HCT116 (cell line): ENCODE measurements around the gene NR2F1-AS1. TPM values are rescaled to one million over a fixed set of nuclear protein-coding genes. Genes with fewer than 3 reads are reported as not detected.

ENCODE experiments used
- ATAC-seq: fragments of 200-7000 bp; cut with Tn5 transposase; 2 replicates; pipeline ENCODE4 v1.9.1; 2020; ENCODE audit warnings: mild to moderate bottlenecking, moderate library complexity
- BruUV-seq: library from RNA; stranded (reverse); fragments of 400-500 nt; replicated peaks from 2 replicates; lab custom pipeline; 2021; lab: Mats Ljungman, UMichigan
- CTCF ChIA-PET: fragments of 300-600 bp; sonication (Branson Sonifier 250); formaldehyde crosslinking; loops from one replicate; lab custom pipeline; 2021; ENCODE audit warnings: antibody characterized with exemption; lab: Charles Lee
- POLR2A ChIA-PET: fragments of 300-600, 350-600 bp; sonication (Branson Sonifier 250); formaldehyde crosslinking; loops from one replicate; lab custom pipeline; 2021; ENCODE audit warnings: antibody characterized with exemption; lab: Charles Lee
- RAD21 ChIA-PET, 2 experiments: fragments of 300-600 bp; sonication (Branson Sonifier 250); formaldehyde crosslinking; loops; one replicate each; lab custom pipeline; 2023; ENCODE audit warnings: low total read pairs in 2 of 2; ENCODE audit not compliant: uncharacterized antibody in 2 of 2, unreplicated experiment in 2 of 2, low non-redundant PET in 1 of 2; lab: Charles Lee
- DNase-seq: peaks from one replicate; pipeline ENCODE4 v3.0.0-alpha.2; 2010; ENCODE audit warnings: low read depth, low spot score
- H2AFZ ChIP-seq: fragments of 200-600 bp; shearing (Covaris generic), sonication (generic); 2 replicates; pipeline ENCODE4 v1.6.1; 2017; ENCODE audit warnings: low read depth, mixed run types, mixed read lengths, antibody characterized with exemption, low read length; ENCODE audit not compliant: poor library complexity, severe bottlenecking
- H3K27ac ChIP-seq: 2 replicates; pipeline ENCODE4 v1.5.1; 2012; ENCODE audit warnings: low read depth, low read length
- H3K27me3 ChIP-seq: fragments of 200-600 bp; sonication (generic); 2 replicates; pipeline ENCODE4 v1.6.1; 2016; ENCODE audit warnings: mixed run types, low read length, mixed read lengths; ENCODE audit not compliant: insufficient read depth
- H3K36me3 ChIP-seq, 2 experiments: fragments of 200-500 bp in 1 of 2; fragments of 200-600 bp in 1 of 2; sonication (Bioruptor generic) in 1 of 2; sonication (generic) in 1 of 2; 2 replicates each; pipeline versions ENCODE4 v1.5.1 to v1.6.1; 2014 to 2016; ENCODE audit warnings: low read length in 2 of 2, inconsistent platforms in 1 of 2, mixed read lengths in 1 of 2, mixed run types in 1 of 2; ENCODE audit not compliant: insufficient read depth in 2 of 2, control insufficient read depth in 1 of 2
- H3K4me1 ChIP-seq, 2 experiments: fragments of 200-600 bp in 1 of 2; sonication (generic) in 1 of 2; 2 replicates each; pipeline versions ENCODE4 v1.5.1 to v1.6.1; 2012 to 2017; ENCODE audit warnings: low read length in 2 of 2, inconsistent platforms in 1 of 2, mild to moderate bottlenecking in 1 of 2, mixed read lengths in 1 of 2, mixed run types in 1 of 2, moderate library complexity in 1 of 2; ENCODE audit not compliant: insufficient read depth in 2 of 2, control insufficient read depth in 1 of 2
- H3K4me2 ChIP-seq: fragments of 200-600 bp; sonication (generic); 2 replicates; pipeline ENCODE4 v1.6.1; 2017; ENCODE audit warnings: mixed run types, low read length, mixed read lengths
- H3K4me3 ChIP-seq, 2 experiments: fragments of 200-600 bp in 1 of 2; sonication (generic) in 1 of 2; replicated peaks in 1 of 2; 2 replicates each; pipeline ENCODE4 v1.5.1; 2011 to 2016; ENCODE audit warnings: low read length in 2 of 2, control low read depth in 1 of 2, low read depth in 1 of 2, mild to moderate bottlenecking in 1 of 2, mixed read lengths in 1 of 2, mixed run types in 1 of 2
- H3K79me2 ChIP-seq: fragments of 200-600 bp; sonication (generic); 2 replicates; pipeline ENCODE4 v1.6.1; 2017; ENCODE audit warnings: mild to moderate bottlenecking, mixed run types, low read length, moderate library complexity, mixed read lengths; ENCODE audit not compliant: insufficient read depth
- H3K9ac ChIP-seq: fragments of 200-600 bp; sonication (generic); 2 replicates; pipeline ENCODE4 v1.6.1; 2016; ENCODE audit warnings: low read length, mixed read lengths
- H3K9me2 ChIP-seq: fragments of 200-600 bp; sonication (generic), shearing (Covaris generic); 2 replicates; pipeline ENCODE4 v1.6.1; 2017; ENCODE audit warnings: mixed run types, mild to moderate bottlenecking, moderate library complexity; ENCODE audit not compliant: insufficient read depth
- H3K9me3 ChIP-seq, 2 experiments: fragments of 200-500 bp in 1 of 2; fragments of 200-600 bp in 1 of 2; sonication (Bioruptor generic) in 1 of 2; sonication (generic) in 1 of 2; 2 replicates each; pipeline ENCODE4 v1.6.1; 2014 to 2017; ENCODE audit warnings: low read length in 2 of 2, mixed read lengths in 2 of 2, inconsistent platforms in 1 of 2, low read depth in 1 of 2, mild to moderate bottlenecking in 1 of 2, mixed run types in 1 of 2, moderate library complexity in 1 of 2; ENCODE audit not compliant: control insufficient read depth in 1 of 2, insufficient read depth in 1 of 2
- H4K20me1 ChIP-seq: fragments of 200-600 bp; sonication (generic), shearing (Covaris generic); 2 replicates; pipeline ENCODE4 v1.6.1; 2017; ENCODE audit warnings: mixed run types, mild to moderate bottlenecking, moderate library complexity; ENCODE audit not compliant: insufficient read depth
- CBX3 ChIP-seq: IDR thresholded peaks from 2 replicates; pipeline ENCODE4 v1.6.1; 2012; ENCODE audit warnings: low read depth
- CTCF ChIP-seq, 3 experiments: fragments of 200-600 bp in 1 of 3; sonication (generic) in 1 of 3; IDR thresholded peaks in 2 of 3; conservative IDR thresholded peaks in 1 of 3; 2 replicates each; pipeline ENCODE4 v1.5.1; 2012 to 2017; ENCODE audit warnings: low read depth in 2 of 3, low read length in 2 of 3, antibody characterized with exemption in 1 of 3, borderline replicate concordance in 1 of 3, control low read depth in 1 of 3, mild to moderate bottlenecking in 1 of 3, mixed read lengths in 1 of 3, mixed run types in 1 of 3, moderate library complexity in 1 of 3; ENCODE audit not compliant: insufficient read depth in 1 of 3
- EGR1 ChIP-seq: IDR thresholded peaks from 2 replicates; pipeline ENCODE4 v1.6.1; 2012; ENCODE audit warnings: low read depth
- ELF1 ChIP-seq: IDR thresholded peaks from 2 replicates; pipeline ENCODE4 v1.6.1; 2012; ENCODE audit warnings: low read depth, borderline replicate concordance
- EZH2 ChIP-seq: fragments of 200-600 bp; sonication (generic); IDR thresholded peaks from 2 replicates; pipeline ENCODE4 v1.6.1; 2017; ENCODE audit warnings: antibody characterized with exemption, mixed run types
- EZH2phosphoT487 ChIP-seq: fragments of 200-600 bp; IDR thresholded peaks from 2 replicates; pipeline ENCODE4 v1.6.1; 2018; ENCODE audit warnings: antibody characterized with exemption, borderline replicate concordance
- FOSL1 ChIP-seq: IDR thresholded peaks from 2 replicates; pipeline ENCODE4 v1.6.1; 2012; ENCODE audit warnings: low read depth
- JUND ChIP-seq: IDR thresholded peaks from 2 replicates; pipeline ENCODE4 v1.6.1; 2012
- MAX ChIP-seq: IDR thresholded peaks from 2 replicates; pipeline ENCODE4 v1.6.1; 2012
- POLR2A ChIP-seq: IDR thresholded peaks from 2 replicates; pipeline ENCODE4 v1.7.0; 2011; ENCODE audit warnings: borderline replicate concordance; ENCODE audit not compliant: insufficient read depth, insufficient read length; ENCODE audit errors: extremely low read depth
- POLR2AphosphoS5 ChIP-seq: IDR thresholded peaks from 2 replicates; pipeline ENCODE4 v1.6.1; 2011; ENCODE audit warnings: mild to moderate bottlenecking, low read depth, low read length, moderate library complexity
- RAD21 ChIP-seq: IDR thresholded peaks from 2 replicates; pipeline ENCODE4 v1.6.1; 2012; ENCODE audit warnings: low read depth, mild to moderate bottlenecking
- SIN3A ChIP-seq: IDR thresholded peaks from 2 replicates; pipeline ENCODE4 v1.6.1; 2012; ENCODE audit warnings: low read depth
- SP1 ChIP-seq: IDR thresholded peaks from 2 replicates; pipeline ENCODE4 v1.6.1; 2012; ENCODE audit warnings: low read depth
- SRF ChIP-seq: IDR thresholded peaks from 2 replicates; pipeline ENCODE4 v1.6.1; 2012; ENCODE audit warnings: low read depth
- TCF7L2 ChIP-seq: IDR thresholded peaks from 2 replicates; pipeline ENCODE4 v1.7.0; 2011; ENCODE audit warnings: borderline replicate concordance, inconsistent platforms; ENCODE audit not compliant: insufficient read depth, insufficient read length; ENCODE audit errors: extremely low read depth
- YY1 ChIP-seq: IDR thresholded peaks from 2 replicates; pipeline ENCODE4 v1.6.1; 2011; ENCODE audit warnings: low read length, low read depth, moderate library complexity, mild to moderate bottlenecking; ENCODE audit not compliant: insufficient replicate concordance; ENCODE audit errors: extremely low read depth
- ZFX ChIP-seq: fragments of 450-650 bp; IDR thresholded peaks from 2 replicates; pipeline ENCODE4 v1.6.1; 2017
- ZNF274 ChIP-seq: fragments of 200-500 bp; sonication (Bioruptor generic); IDR thresholded peaks from 2 replicates; pipeline ENCODE4 v1.6.1; 2014; ENCODE audit warnings: mild to moderate bottlenecking, low read depth, low read length, inconsistent platforms
- intact Hi-C: fragments of 100-400 bp; cut with micrococcal nuclease; formaldehyde crosslinking; loops from 2 replicates; pipeline ENCODE4 v1.10.0; 2022
- total RNA-seq: library from RNA; stranded (reverse); gene quantifications from one replicate; pipeline ENCODE4 v1.2.1, GENCODE V29; 2021; ENCODE audit not compliant: unreplicated experiment
- TF ChIP-seq, protein P1 (sequence below): IDR thresholded peaks from 2 replicates; pipeline ENCODE4 v1.6.1; 2011; ENCODE audit warnings: mild to moderate bottlenecking, low read length, moderate library complexity; ENCODE audit not compliant: insufficient replicate concordance; ENCODE audit errors: extremely low read depth

Gene NR2F1-AS1
- total RNA-seq, 1 experiment from 2014 or later: 20.1 TPM

- Histone ChIP-seq H3K4me1 (peaks cover 0 to 55% of the 10 kb centered on the region in 2 experiments; a peak in 2 of 4 replicates), H2AFZ (no peak overlapping the region), H3K9me3 (no peaks in the 10 kb centered on the region), H3K79me2 (no peaks in the 10 kb centered on the region), H3K27ac (peak overlapping the region; percentile 45; the same call in 1 of the 2 replicates), H3K4me2 (no peak overlapping the region), H3K36me3 (no peaks in the 10 kb centered on the region), H3K9ac (no peak overlapping the region), H4K20me1 (no peaks in the 10 kb centered on the region), H3K4me3 (no peak overlapping the region), H3K9me2 (no peaks in the 10 kb centered on the region), H3K27me3 (no peaks in the 10 kb centered on the region)
- CTCF ChIA-PET: no interaction called here
- no TSS peak for BruUV-seq
- intact Hi-C loops: no loop called here
- POLR2A ChIA-PET: no interaction called here
- DNase-seq (no peak), ATAC-seq (peak; percentile 27; the same call in 1 of the 2 replicates)
- RAD21 ChIA-PET: no interaction called here
- TF ChIP-seq, protein P1, sequence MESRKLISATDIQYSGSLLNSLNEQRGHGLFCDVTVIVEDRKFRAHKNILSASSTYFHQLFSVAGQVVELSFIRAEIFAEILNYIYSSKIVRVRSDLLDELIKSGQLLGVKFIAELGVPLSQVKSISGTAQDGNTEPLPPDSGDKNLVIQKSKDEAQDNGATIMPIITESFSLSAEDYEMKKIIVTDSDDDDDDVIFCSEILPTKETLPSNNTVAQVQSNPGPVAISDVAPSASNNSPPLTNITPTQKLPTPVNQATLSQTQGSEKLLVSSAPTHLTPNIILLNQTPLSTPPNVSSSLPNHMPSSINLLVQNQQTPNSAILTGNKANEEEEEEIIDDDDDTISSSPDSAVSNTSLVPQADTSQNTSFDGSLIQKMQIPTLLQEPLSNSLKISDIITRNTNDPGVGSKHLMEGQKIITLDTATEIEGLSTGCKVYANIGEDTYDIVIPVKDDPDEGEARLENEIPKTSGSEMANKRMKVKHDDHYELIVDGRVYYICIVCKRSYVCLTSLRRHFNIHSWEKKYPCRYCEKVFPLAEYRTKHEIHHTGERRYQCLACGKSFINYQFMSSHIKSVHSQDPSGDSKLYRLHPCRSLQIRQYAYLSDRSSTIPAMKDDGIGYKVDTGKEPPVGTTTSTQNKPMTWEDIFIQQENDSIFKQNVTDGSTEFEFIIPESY: no peak
- TF ChIP-seq ELF1 (no peak), CBX3 (no peak), POLR2AphosphoS5 (no peak), FOSL1 (no peak), SIN3A (no peak), ZNF274 (no peak), MAX (no peak), POLR2A (no peak), SRF (no peak), SP1 (no peak), ZFX (no peak), EZH2 (no peak), EZH2phosphoT487 (no peak), EGR1 (no peak), YY1 (no peak), CTCF (IDR thresholded peaks at IDR 0.05 in 2 of 3, conservative IDR thresholded peaks at IDR 0.05 in 1 of 3; ENCODE audit: borderline replicate concordance in 1 of 3, insufficient read depth in 1 of 3, low read depth in 2 of 3, low read length in 2 of 3) (no peak), TCF7L2 (no peak), RAD21 (no peak), JUND (no peak)
Observed at GRCh38 chr5:93428868-93429267, 152.2 kb downstream of the NR2F1-AS1 start.
